Nephron (organoid): Measurements from ENCODE around the gene SAMD3.
"Not testable (repeated sequence)": the region's sequence is repeated elsewhere in the genome, so short reads cannot be mapped to it uniquely, and the experiment has no call there.

Experiments used
- H3K27ac Mint-ChIP-seq, 3 experiments: 2 replicates each; pipeline ENCODE4 v1.8.0; 2020; ENCODE audit warnings: mixed read lengths in 3 of 3, mild to moderate bottlenecking in 2 of 3, moderate library complexity in 1 of 3
- H3K27me3 Mint-ChIP-seq: 2 replicates; pipeline ENCODE4 v1.8.0; 2021; ENCODE audit warnings: low read depth, mild to moderate bottlenecking, moderate library complexity, mixed read lengths
- H3K36me3 Mint-ChIP-seq: 2 replicates; pipeline ENCODE4 v1.8.0; 2020; ENCODE audit warnings: low read depth, mixed read lengths
- H3K4me1 Mint-ChIP-seq: 2 replicates; pipeline ENCODE4 v1.8.0; 2020; ENCODE audit warnings: mixed read lengths
- H3K4me3 Mint-ChIP-seq, 3 experiments: 2 replicates each; pipeline ENCODE4 v1.8.0; 2020; ENCODE audit warnings: mild to moderate bottlenecking in 3 of 3, mixed read lengths in 3 of 3, moderate library complexity in 2 of 3
- H3K9me3 Mint-ChIP-seq: 2 replicates; pipeline ENCODE4 v1.8.0; 2020; ENCODE audit warnings: mixed read lengths
- CTCF ChIP-seq, 3 experiments: fragments of 200-600 bp; sonication (generic); IDR thresholded peaks; one replicate each; pipeline ENCODE4 v1.5.0; 2021; ENCODE audit warnings: antibody characterized with exemption in 3 of 3; ENCODE audit not compliant: unreplicated experiment in 3 of 3

Gene SAMD3

GRCh38 chr6:130204322-130204721 lies 18.4 kb downstream of the SAMD3 start:
- H3K4me3 Mint-ChIP-seq, result no peak overlapping the region
- H3K9me3 Mint-ChIP-seq, result no peaks in the 10 kb centered on the region
- TF ChIP-seq CTCF (IDR thresholded peaks at IDR 0.05; ENCODE audit: unreplicated experiment in 3 of 3), result no peak
- no peaks in the 10 kb centered on the region for H3K36me3 Mint-ChIP-seq
- H3K27ac Mint-ChIP-seq, result no peak overlapping the region
- H3K27me3 Mint-ChIP-seq, result no peaks in the 10 kb centered on the region
- H3K4me1 Mint-ChIP-seq, result peaks cover 6% of the 10 kb centered on the region

- no peak overlapping the region for H3K27ac Mint-ChIP-seq
- no peaks in the 10 kb centered on the region for H3K27me3 Mint-ChIP-seq
- no peak overlapping the region for H3K4me3 Mint-ChIP-seq
- no peak for TF ChIP-seq CTCF (IDR thresholded peaks at IDR 0.05; ENCODE audit: unreplicated experiment in 3 of 3)
- H3K4me1 Mint-ChIP-seq, result peaks cover 6% of the 10 kb centered on the region
- H3K36me3 Mint-ChIP-seq, result no peaks in the 10 kb centered on the region
- H3K9me3 Mint-ChIP-seq, result no peaks in the 10 kb centered on the region
Measured at GRCh38 chr6:130203370-130203769, 19.4 kb downstream of the SAMD3 start.

- Mint-ChIP-seq H3K27me3 (no peaks in the 10 kb centered on the region), H3K4me3 (no peak overlapping the region), H3K36me3 (no peaks in the 10 kb centered on the region), H3K27ac (no peak overlapping the region), H3K4me1 (peaks cover 6% of the 10 kb centered on the region), H3K9me3 (no peaks in the 10 kb centered on the region)
- no peak for TF ChIP-seq CTCF (IDR thresholded peaks at IDR 0.05; ENCODE audit: unreplicated experiment in 3 of 3)
Measured at GRCh38 chr6:130202782-130203181, 20.0 kb downstream of the SAMD3 start.

GRCh38 chr6:130200020-130200419 lies 22.7 kb downstream of the SAMD3 start:
- Mint-ChIP-seq H3K27ac (no peak overlapping the region), H3K36me3 (no peaks in the 10 kb centered on the region), H3K9me3 (no peaks in the 10 kb centered on the region), H3K4me3 (no peak overlapping the region), H3K4me1 (no peaks in the 10 kb centered on the region), H3K27me3 (no peaks in the 10 kb centered on the region)
- no peak for TF ChIP-seq CTCF (IDR thresholded peaks at IDR 0.05; ENCODE audit: unreplicated experiment in 3 of 3)

GRCh38 chr6:130198483-130199035 lies 24.2 kb downstream of the SAMD3 start:
- peaks cover 4% of the 10 kb centered on the region for H3K9me3 Mint-ChIP-seq
- TF ChIP-seq CTCF (IDR thresholded peaks at IDR 0.05; ENCODE audit: unreplicated experiment in 3 of 3), result no peak
- H3K27me3 Mint-ChIP-seq, result peaks cover 4% of the 10 kb centered on the region
- H3K36me3 Mint-ChIP-seq, result no peaks in the 10 kb centered on the region
- H3K4me3 Mint-ChIP-seq, result no peak overlapping the region
- H3K27ac Mint-ChIP-seq, result no peak overlapping the region
- no peaks in the 10 kb centered on the region for H3K4me1 Mint-ChIP-seq

- not testable (repeated sequence) for H3K36me3 Mint-ChIP-seq, H3K4me3 Mint-ChIP-seq, H3K27me3 Mint-ChIP-seq, H3K27ac Mint-ChIP-seq, H3K9me3 Mint-ChIP-seq, H3K4me1 Mint-ChIP-seq
Measured at GRCh38 chr6:130197816-130198482, 24.8 kb downstream of the SAMD3 start.

GRCh38 chr6:130194434-130194833 lies 28.3 kb downstream of the SAMD3 start:
- H3K4me3 Mint-ChIP-seq, H3K27ac Mint-ChIP-seq, H3K27me3 Mint-ChIP-seq, H3K36me3 Mint-ChIP-seq, H3K4me1 Mint-ChIP-seq: not testable (repeated sequence)
- peaks cover 11% of the 10 kb centered on the region for H3K9me3 Mint-ChIP-seq
